Stimulated activated naive CD8-positive, alpha-beta T cell treated with anti-CD3 and anti-CD28 coated beads, Interleukin-15, amount 100 ng/mL, for 72 hours (primary cell): ENCODE measurements around the gene GLDC.

Source experiments
- ATAC-seq: fragments of 150-1000 bp; cut with Tn5 transposase; 2 replicates; pipeline ENCODE4 v1.10.0; 2021; ENCODE audit warnings: mild to moderate bottlenecking, moderate library complexity
- DNase-seq, 2 donors: peaks; one replicate each; pipeline ENCODE4 v3.0.0; 2021 to 2022
- H3K27ac Mint-ChIP-seq, 2 donors: one replicate each; pipeline ENCODE4 v1.8.0; 2022; ENCODE audit warnings: mild to moderate bottlenecking in 2 of 2, mixed read lengths in 2 of 2, moderate library complexity in 2 of 2
- H3K27me3 Mint-ChIP-seq: one replicate; pipeline ENCODE4 v1.8.0; 2022; ENCODE audit warnings: mixed read lengths
- H3K4me1 Mint-ChIP-seq: one replicate; pipeline ENCODE4 v1.8.0; 2022; ENCODE audit warnings: mild to moderate bottlenecking, mixed read lengths
- H3K4me3 Mint-ChIP-seq, 2 donors: one replicate each; pipeline ENCODE4 v1.8.0; 2022; ENCODE audit warnings: mild to moderate bottlenecking in 2 of 2, mixed read lengths in 2 of 2, moderate library complexity in 1 of 2
- H3K9me3 Mint-ChIP-seq, 2 donors: one replicate each; pipeline ENCODE4 v1.8.0; 2022; ENCODE audit warnings: mixed read lengths in 2 of 2

The GLDC gene

GRCh38 chr9:6567140-6567591, 78.4 kb downstream of the GLDC start:
- peaks cover 12% of the 10 kb centered on the region for H3K27me3 Mint-ChIP-seq
- no peaks in the 10 kb centered on the region for H3K4me1 Mint-ChIP-seq
- no peak for DNase-seq
- H3K27ac Mint-ChIP-seq: peak overlapping the region in 1 of 2 donors; percentile 19
- H3K9me3 Mint-ChIP-seq: no peaks in the 10 kb centered on the region
- no peak for ATAC-seq
- H3K4me3 Mint-ChIP-seq: no peak overlapping the region

GRCh38 chr9:6566409-6567139, 79.0 kb downstream of the GLDC start:
- H3K4me3 Mint-ChIP-seq: no peak overlapping the region
- ATAC-seq (peak; percentile 57), DNase-seq (no peak)

GRCh38 chr9:6565312-6565711, 80.2 kb downstream of the GLDC start:
- no peaks in the 10 kb centered on the region for H3K4me1 Mint-ChIP-seq
- no peak for DNase-seq
- no peak for ATAC-seq
- no peaks in the 10 kb centered on the region for H3K9me3 Mint-ChIP-seq
- no peak overlapping the region for H3K27ac Mint-ChIP-seq
- no peak overlapping the region for H3K4me3 Mint-ChIP-seq
- H3K27me3 Mint-ChIP-seq: no peaks in the 10 kb centered on the region

More at GRCh38 chr9:6566409-6567139, 79.0 kb downstream of the GLDC start:
- Mint-ChIP-seq H3K27ac (peak overlapping the region in 1 of 2 donors; percentile 19), H3K27me3 (peaks cover 6% of the 10 kb centered on the region), H3K4me1 (no peaks in the 10 kb centered on the region), H3K9me3 (no peaks in the 10 kb centered on the region)

GRCh38 chr9:6564868-6565267, 80.7 kb downstream of the GLDC start:
- no peak overlapping the region for H3K4me3 Mint-ChIP-seq
- ATAC-seq (no peak), DNase-seq (no peak)
- no peak overlapping the region for H3K27ac Mint-ChIP-seq
- H3K9me3 Mint-ChIP-seq: no peaks in the 10 kb centered on the region
- no peaks in the 10 kb centered on the region for H3K27me3 Mint-ChIP-seq
- no peaks in the 10 kb centered on the region for H3K4me1 Mint-ChIP-seq

- Mint-ChIP-seq H3K4me1 (no peaks in the 10 kb centered on the region), H3K9me3 (no peaks in the 10 kb centered on the region), H3K27ac (no peak overlapping the region), H3K27me3 (no peaks in the 10 kb centered on the region), H3K4me3 (no peak overlapping the region)
- ATAC-seq (no peak), DNase-seq (no peak)
Measured at GRCh38 chr9:6564360-6564759, 81.2 kb downstream of the GLDC start.

GRCh38 chr9:6562871-6563430, 82.6 kb downstream of the GLDC start:
- Mint-ChIP-seq H3K27ac (peak overlapping the region in 1 of 2 donors; percentile 40), H3K4me3 (no peak overlapping the region), H3K4me1 (no peaks in the 10 kb centered on the region), H3K9me3 (no peaks in the 10 kb centered on the region), H3K27me3 (no peaks in the 10 kb centered on the region)
- ATAC-seq (no peak), DNase-seq (no peak)

GRCh38 chr9:6562201-6562600, 83.3 kb downstream of the GLDC start:
- Mint-ChIP-seq H3K4me3 (no peak overlapping the region), H3K27ac (no peak overlapping the region), H3K9me3 (no peaks in the 10 kb centered on the region), H3K27me3 (no peaks in the 10 kb centered on the region), H3K4me1 (no peaks in the 10 kb centered on the region)
- DNase-seq (no peak), ATAC-seq (no peak)

- ATAC-seq (no peak), DNase-seq (no peak)
- Mint-ChIP-seq H3K4me3 (no peak overlapping the region), H3K9me3 (no peaks in the 10 kb centered on the region), H3K27me3 (peaks cover 6% of the 10 kb centered on the region), H3K4me1 (no peaks in the 10 kb centered on the region), H3K27ac (no peak overlapping the region)
Measured at GRCh38 chr9:6557883-6558616, 87.5 kb downstream of the GLDC start.

- Mint-ChIP-seq H3K27me3 (peaks cover 6% of the 10 kb centered on the region), H3K4me3 (no peak overlapping the region), H3K9me3 (no peaks in the 10 kb centered on the region), H3K4me1 (no peaks in the 10 kb centered on the region), H3K27ac (no peak overlapping the region)
- ATAC-seq (no peak), DNase-seq (no peak)
Measured at GRCh38 chr9:6553866-6554265, 91.7 kb downstream of the GLDC start.

GRCh38 chr9:6552498-6553121, 92.9 kb downstream of the GLDC start:
- H3K4me3 Mint-ChIP-seq: no peak overlapping the region
- H3K27me3 Mint-ChIP-seq: peaks cover 6% of the 10 kb centered on the region
- H3K9me3 Mint-ChIP-seq: no peaks in the 10 kb centered on the region
- ATAC-seq (no peak), DNase-seq (no peak)
- H3K27ac Mint-ChIP-seq: no peak overlapping the region
- H3K4me1 Mint-ChIP-seq: no peaks in the 10 kb centered on the region

- Mint-ChIP-seq H3K9me3 (no peaks in the 10 kb centered on the region), H3K27ac (no peak overlapping the region), H3K27me3 (peaks cover 6% of the 10 kb centered on the region), H3K4me1 (no peaks in the 10 kb centered on the region), H3K4me3 (no peak overlapping the region)
- DNase-seq: no peak
- ATAC-seq: no peak
Measured at GRCh38 chr9:6552033-6552432, 93.5 kb downstream of the GLDC start.

GRCh38 chr9:6551136-6551535, 94.4 kb downstream of the GLDC start:
- ATAC-seq (no peak), DNase-seq (no peak)
- no peaks in the 10 kb centered on the region for H3K9me3 Mint-ChIP-seq
- H3K4me1 Mint-ChIP-seq: no peaks in the 10 kb centered on the region
- peaks cover 6% of the 10 kb centered on the region for H3K27me3 Mint-ChIP-seq
- H3K27ac Mint-ChIP-seq: no peak overlapping the region
- H3K4me3 Mint-ChIP-seq: no peak overlapping the region

- Mint-ChIP-seq H3K27me3 (no peaks in the 10 kb centered on the region), H3K4me1 (no peaks in the 10 kb centered on the region), H3K9me3 (no peaks in the 10 kb centered on the region), H3K4me3 (no peak overlapping the region), H3K27ac (no peak overlapping the region)
- DNase-seq: no peak
- no peak for ATAC-seq
Measured at GRCh38 chr9:6549106-6549800, 96.3 kb downstream of the GLDC start.

- ATAC-seq (no peak), DNase-seq (no peak)
- Mint-ChIP-seq H3K4me3 (no peak overlapping the region), H3K27me3 (peaks cover 7% of the 10 kb centered on the region), H3K27ac (peak overlapping the region in 1 of 2 donors; percentile 2), H3K4me1 (no peaks in the 10 kb centered on the region), H3K9me3 (no peaks in the 10 kb centered on the region)
Measured at GRCh38 chr9:6545017-6545691, 100.4 kb downstream of the GLDC start.

GRCh38 chr9:6543204-6543603, 102.3 kb downstream of the GLDC start:
- no peaks in the 10 kb centered on the region for H3K4me1 Mint-ChIP-seq

More at GRCh38 chr9:6543204-6543603, 102.3 kb downstream of the GLDC start:
- Mint-ChIP-seq H3K9me3 (no peaks in the 10 kb centered on the region), H3K27ac (no peak overlapping the region), H3K27me3 (peaks cover 7% of the 10 kb centered on the region), H3K4me3 (no peak overlapping the region)
- ATAC-seq (no peak), DNase-seq (no peak)
